Measurements from ENCODE around the gene LARP6. TPM values are rescaled to one million over a fixed set of nuclear protein-coding genes. Genes with fewer than 3 reads are reported as not detected.
A peak's percentile ranks its signal among the peaks of the same experiment; 100 is the strongest.

Gene LARP6
- total RNA-seq, 2 experiments from 2014 or later = not detected

DNA sequence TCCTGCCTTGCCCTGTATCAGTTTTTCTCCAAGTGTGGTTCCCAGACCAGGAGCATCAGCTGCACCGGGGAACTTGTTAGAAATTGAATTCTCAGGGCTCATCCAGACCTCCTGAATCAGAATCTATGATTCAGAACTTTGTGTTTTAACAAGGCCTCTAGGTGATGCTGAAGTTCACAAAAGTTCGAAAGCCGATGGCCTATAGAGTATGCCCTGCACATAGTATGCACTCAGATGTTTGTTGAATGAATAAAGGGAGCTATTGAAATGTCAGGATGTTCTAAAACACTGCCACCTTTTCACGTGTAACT, 664 bp upstream of the LARP6 start:
- peaks cover 3% of the 10 kb centered on the region for H3K4me1 Mint-ChIP-seq
- H3K4me3 Mint-ChIP-seq = peak overlapping the region; percentile 48
- POLR2A ChIA-PET = interaction anchor here (0.7 kb wide), 1 partner anchor 19 kb away, joined by 3 read pairs; no protein-coding TSS in a partner anchor
- DNase-seq = no peak
- peaks cover 64% of the 10 kb centered on the region for H3K27me3 Mint-ChIP-seq
- no peaks in the 10 kb centered on the region for H3K9me3 Mint-ChIP-seq
- no peak for ATAC-seq (ENCODE audit: low read depth)
- no peaks in the 10 kb centered on the region for H3K36me3 Mint-ChIP-seq
- no peak overlapping the region for H3K27ac Mint-ChIP-seq

DNA sequence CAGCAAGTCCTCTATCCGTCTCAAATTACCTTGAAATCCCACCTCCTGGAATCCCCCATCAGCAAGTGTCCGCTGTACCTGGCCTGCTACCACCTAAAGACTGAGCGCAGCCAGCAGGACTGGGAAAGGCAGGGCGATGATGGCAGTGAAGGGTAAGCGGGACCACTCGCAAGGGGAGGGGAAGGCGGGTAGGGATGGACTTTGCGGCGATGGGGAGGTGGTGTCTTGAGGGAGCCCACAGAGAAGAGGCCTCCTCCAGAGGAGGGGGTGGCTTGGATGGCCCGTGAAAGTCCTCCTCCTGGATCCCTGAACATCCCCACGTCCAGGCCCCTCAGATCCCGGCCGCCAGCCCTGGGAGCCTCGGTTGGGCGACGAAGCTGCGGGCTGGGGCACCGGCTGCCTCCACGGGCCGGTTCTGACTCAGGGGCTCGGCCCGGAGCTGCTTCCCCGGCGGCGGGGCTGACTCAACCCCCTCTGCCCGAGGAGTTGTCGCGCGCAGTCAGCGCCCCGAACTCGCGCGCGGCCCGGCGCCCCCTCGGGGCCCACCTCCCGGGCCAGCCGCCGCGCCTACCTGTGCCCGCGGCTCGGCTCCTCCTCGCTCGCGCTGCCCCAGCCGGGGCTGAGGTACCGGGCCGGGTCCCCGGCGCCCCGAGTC, 512 bp downstream of the LARP6 start:
- DNase-seq (peak; percentile 32), ATAC-seq (ENCODE audit: low read depth) (no peak)
- Mint-ChIP-seq H3K4me3 (peak overlapping the region; percentile 29), H3K27me3 (peaks cover 69% of the 10 kb centered on the region), H3K4me1 (peaks cover 3% of the 10 kb centered on the region), H3K27ac (no peak overlapping the region), H3K36me3 (no peaks in the 10 kb centered on the region), H3K9me3 (no peaks in the 10 kb centered on the region)
- POLR2A ChIA-PET = no interaction called here

DNA sequence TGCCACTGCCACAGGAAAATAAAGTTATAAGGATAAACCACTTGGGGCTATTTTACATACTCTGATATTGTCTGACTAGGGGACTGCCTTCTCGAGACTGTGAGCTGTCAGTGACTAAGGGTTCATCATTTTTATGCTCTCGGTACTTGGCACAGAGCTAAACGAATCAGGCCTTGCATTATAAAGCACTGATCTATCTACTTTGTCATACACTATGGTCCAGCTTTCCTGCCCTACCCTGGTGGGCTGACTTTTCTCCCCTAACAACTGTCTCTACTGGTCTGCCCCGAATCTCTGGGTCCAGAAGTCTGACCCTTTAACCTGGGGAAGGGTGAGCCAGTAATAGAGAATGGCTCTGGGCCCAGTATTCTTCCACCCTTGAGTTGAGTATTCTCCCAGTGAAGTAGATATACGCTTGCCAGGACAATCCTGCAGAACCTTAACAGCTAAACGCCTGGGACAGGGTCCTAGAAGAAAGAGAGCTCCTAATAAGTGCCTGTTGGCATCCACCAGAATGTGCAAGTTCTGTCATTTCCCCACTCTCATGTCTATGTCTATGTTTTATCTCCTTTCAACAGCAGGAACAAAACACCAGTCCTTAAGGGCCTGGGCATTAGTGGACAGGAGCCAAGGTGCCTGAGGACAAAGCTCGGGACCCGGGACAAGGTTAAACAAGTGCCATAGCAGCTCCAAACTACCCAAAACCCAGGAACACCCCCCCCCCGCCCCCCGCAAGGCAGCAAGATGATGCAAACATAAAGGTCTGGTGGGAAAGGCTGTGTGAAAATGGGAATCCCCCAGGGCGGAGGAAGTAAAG, 1.2 kb downstream of the LARP6 start:
- no peak overlapping the region for H3K27ac Mint-ChIP-seq
- H3K4me1 Mint-ChIP-seq = peaks cover 3% of the 10 kb centered on the region
- H3K27me3 Mint-ChIP-seq = peaks cover 70% of the 10 kb centered on the region
- H3K4me3 Mint-ChIP-seq = peak overlapping the region; percentile 29
- no peak for DNase-seq
- H3K9me3 Mint-ChIP-seq = no peaks in the 10 kb centered on the region
- POLR2A ChIA-PET = no interaction called here
- no peaks in the 10 kb centered on the region for H3K36me3 Mint-ChIP-seq
- ATAC-seq (ENCODE audit: low read depth) = no peak

DNA sequence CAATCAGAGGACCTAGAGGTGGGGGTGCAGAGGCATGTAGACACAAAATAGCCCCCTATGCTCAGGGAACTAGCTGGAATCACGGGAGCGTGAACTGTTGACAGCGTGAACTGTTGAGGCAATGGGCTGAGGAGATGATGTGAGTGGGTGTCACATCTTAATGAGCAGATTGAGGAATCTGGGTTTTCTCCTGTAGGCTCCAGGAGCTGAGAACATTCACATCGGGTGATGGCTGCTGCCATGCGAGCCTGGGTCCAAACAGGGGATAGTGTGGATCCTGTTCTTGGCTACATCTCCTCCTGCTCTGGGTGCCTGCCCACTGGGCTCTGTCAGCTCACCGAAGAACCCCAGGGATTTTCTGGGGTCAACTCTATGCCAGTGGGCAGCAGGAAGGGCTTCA, 2.1 kb downstream of the LARP6 start:
- H3K27me3 Mint-ChIP-seq = peaks cover 68% of the 10 kb centered on the region
- H3K27ac Mint-ChIP-seq = no peak overlapping the region
- POLR2A ChIA-PET = no interaction called here
- DNase-seq (no peak), ATAC-seq (ENCODE audit: low read depth) (no peak)
- H3K36me3 Mint-ChIP-seq = no peaks in the 10 kb centered on the region
- H3K9me3 Mint-ChIP-seq = no peaks in the 10 kb centered on the region
- H3K4me3 Mint-ChIP-seq = no peak overlapping the region
- H3K4me1 Mint-ChIP-seq = peaks cover 3% of the 10 kb centered on the region

DNA sequence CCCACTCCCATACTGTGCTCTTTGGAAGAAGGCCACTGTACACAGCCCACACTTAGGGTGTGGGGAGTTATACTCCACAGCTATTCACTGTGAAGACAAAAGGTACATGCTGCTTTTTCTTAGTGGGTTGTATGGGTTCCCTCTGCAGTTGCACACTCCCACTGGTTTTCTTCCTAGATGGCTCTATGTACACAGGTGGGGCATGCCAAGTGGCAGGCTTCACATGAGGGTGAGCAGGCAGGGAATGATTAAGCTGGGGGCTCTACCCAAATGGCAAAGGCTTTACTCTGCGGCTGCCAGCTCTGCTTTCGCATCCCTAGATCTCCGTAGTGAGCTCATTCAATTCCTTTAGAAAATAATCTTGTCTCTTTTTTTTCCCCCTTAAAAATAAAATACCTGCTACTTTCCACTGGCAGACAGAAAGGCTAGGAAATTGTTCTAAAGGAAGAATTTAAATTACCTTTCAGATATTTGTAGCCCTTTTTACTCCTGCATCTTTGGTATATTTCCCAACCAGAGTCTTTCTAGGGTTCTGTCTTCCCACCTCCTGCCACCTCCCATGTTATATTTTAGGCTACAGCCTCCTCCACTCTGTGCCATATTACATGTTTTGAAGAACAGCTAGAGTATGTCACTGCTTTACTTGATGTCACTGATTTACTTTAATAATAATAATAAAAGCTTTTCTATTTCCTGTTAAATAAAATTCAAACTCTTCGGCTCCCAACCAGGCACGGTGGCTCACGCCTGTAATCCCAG, 8.2 kb downstream of the LARP6 start:
- Mint-ChIP-seq H3K9me3 (no peaks in the 10 kb centered on the region), H3K27ac (no peak overlapping the region), H3K4me1 (no peaks in the 10 kb centered on the region), H3K36me3 (no peaks in the 10 kb centered on the region), H3K27me3 (peaks cover 35% of the 10 kb centered on the region), H3K4me3 (no peak overlapping the region)
- no peak for DNase-seq
- POLR2A ChIA-PET = no interaction called here
- ATAC-seq (ENCODE audit: low read depth) = no peak

DNA sequence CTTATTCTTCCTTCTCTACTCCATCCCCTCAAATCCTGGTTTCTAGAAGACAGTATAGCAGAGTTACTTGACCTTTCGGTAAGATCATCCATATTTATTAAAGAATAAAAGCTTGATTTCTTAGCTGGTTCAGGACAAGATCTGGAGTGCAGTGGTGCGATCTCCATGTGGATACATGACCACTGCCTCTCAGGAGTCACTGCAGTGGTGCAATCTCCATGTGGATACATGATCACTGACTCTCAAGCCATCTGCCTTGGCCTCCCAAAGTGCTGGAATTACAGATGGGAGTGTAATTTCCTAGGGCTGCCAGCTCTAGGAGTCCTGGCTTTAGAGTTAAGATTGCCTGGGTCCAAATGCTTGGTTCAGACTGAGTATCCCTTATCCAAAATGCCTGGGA, 16.5 kb downstream of the LARP6 start:
- H3K9me3 Mint-ChIP-seq = no peaks in the 10 kb centered on the region
- H3K36me3 Mint-ChIP-seq = no peaks in the 10 kb centered on the region
- no peaks in the 10 kb centered on the region for H3K4me1 Mint-ChIP-seq
- H3K27ac Mint-ChIP-seq = no peak overlapping the region
- no peak overlapping the region for H3K4me3 Mint-ChIP-seq
- H3K27me3 Mint-ChIP-seq = peaks cover 5% of the 10 kb centered on the region
- POLR2A ChIA-PET = no interaction called here
- ATAC-seq (ENCODE audit: low read depth) = no peak
- no peak for DNase-seq

DNA sequence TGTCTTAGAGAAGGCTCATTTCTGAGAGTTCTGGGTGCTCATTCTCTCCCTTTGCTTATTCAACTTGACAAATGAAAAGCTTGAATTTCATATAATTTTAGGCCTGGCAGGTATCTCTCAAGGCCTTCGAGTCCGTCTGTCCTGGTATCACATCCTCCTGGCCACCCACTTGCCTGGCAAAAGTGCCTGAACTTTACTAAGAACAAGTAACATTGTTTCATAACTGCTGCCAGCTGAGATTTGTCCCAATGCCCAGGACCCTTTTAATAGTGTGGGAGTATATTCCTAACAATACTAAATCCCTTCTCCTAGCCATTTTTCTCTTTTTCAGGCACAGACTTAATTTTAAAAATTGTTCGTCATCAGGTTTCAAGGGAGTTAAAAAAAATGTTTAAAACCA, 18.1 kb downstream of the LARP6 start:
- Mint-ChIP-seq H3K27me3 (peaks cover 5% of the 10 kb centered on the region), H3K4me3 (no peak overlapping the region), H3K4me1 (no peaks in the 10 kb centered on the region), H3K36me3 (no peaks in the 10 kb centered on the region), H3K27ac (no peak overlapping the region), H3K9me3 (no peaks in the 10 kb centered on the region)
- DNase-seq (no peak), ATAC-seq (ENCODE audit: low read depth) (no peak)
- POLR2A ChIA-PET = interaction anchor here (0.5 kb wide), 1 partner anchor 19 kb away, joined by 3 read pairs; no protein-coding TSS in a partner anchor

DNA sequence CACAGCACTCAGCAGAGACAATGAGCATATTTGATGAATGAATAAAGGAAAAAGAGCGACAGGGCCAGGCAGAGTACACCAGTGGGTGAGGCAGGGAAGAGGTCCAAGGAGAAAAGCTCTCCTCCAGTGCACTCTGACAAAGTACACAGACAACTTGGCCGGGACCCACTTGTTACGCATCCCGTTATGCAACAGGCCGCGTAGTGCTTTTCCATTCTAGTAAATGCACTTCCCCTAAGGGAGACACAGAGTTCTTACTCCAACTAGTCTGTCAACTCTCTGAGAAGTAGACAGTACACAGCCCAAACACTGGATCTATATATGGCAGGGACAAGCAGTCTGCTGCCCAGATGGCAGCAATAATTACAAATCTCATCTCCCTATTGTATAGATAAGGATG, 18.5 kb downstream of the LARP6 start:
- DNase-seq (no peak), ATAC-seq (ENCODE audit: low read depth) (no peak)
- Mint-ChIP-seq H3K36me3 (no peaks in the 10 kb centered on the region), H3K27me3 (peaks cover 5% of the 10 kb centered on the region), H3K4me3 (no peak overlapping the region), H3K9me3 (no peaks in the 10 kb centered on the region), H3K4me1 (no peaks in the 10 kb centered on the region), H3K27ac (no peak overlapping the region)
- POLR2A ChIA-PET = interaction anchor here (0.5 kb wide), 1 partner anchor 19 kb away, joined by 3 read pairs; no protein-coding TSS in a partner anchor

DNA sequence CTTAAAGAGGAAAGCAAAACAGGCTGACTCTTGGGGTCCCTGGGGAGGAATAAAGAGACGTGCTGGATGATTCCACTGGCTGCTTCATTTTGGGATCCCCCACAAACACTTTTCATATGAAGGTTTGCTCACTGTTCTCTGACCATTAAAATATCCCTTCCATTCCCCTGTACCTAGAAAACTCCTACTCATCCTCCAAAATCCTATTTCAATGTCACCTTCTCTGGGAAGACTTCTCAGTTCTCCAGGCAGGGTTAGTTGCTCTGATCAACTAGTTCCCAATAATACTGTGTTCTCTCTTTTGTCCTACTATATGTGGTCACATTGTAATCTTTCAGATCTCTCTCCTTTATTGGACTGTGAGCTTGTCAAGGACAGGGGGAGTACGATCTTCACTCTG, 19.0 kb downstream of the LARP6 start:
- no peaks in the 10 kb centered on the region for H3K9me3 Mint-ChIP-seq

DNA sequence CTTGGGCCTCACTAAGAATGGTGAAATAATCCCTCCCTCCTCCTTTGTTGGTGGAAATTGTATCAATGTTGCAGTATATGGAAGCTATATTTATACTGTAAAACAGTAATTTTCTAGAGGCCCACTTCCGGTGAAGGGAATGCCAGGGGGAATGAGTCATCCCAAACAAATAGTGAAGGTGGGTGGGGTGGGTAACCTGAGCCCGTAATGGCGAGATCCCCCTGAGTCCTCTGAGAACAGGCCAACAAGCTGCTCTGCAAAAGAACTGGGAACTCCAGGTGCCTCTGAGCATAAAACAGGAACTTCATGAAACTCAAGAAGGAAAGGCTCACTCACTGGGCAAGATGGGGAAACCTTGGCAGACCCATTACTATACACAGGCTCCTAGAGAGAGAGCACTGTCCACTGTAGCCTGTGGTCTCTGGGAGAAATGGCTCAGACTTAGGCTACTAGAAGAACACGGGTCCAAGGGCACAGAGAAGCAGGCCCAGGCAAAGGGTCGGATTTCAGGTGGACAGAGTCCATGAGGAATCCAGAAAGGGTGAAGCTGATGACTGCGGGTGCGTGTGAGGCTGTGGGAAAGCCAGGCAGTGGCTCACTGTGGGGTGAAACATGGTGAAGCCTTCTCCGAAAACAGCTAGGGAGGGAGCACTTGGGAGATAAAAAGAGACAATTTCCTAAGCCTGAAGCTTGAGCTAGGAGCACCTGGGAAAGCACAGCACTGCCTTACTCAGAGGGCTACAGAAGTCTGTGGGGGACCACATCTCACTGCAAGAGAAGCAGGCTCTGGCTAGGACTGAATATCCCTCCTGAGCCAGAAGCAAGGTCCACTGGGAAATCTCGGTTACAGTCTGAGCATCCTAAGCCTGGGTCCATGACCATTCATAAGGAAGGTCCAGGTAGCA, 19.8 kb downstream of the LARP6 start:
- Mint-ChIP-seq H3K36me3 (no peaks in the 10 kb centered on the region), H3K9me3 (no peaks in the 10 kb centered on the region), H3K4me1 (no peaks in the 10 kb centered on the region), H3K27me3 (peaks cover 8% of the 10 kb centered on the region), H3K27ac (no peak overlapping the region), H3K4me3 (no peak overlapping the region)
- POLR2A ChIA-PET = no interaction called here
- DNase-seq = no peak
- ATAC-seq (ENCODE audit: low read depth) = no peak

More for the DNA sequence above, 19.0 kb downstream of the LARP6 start:
- ATAC-seq (ENCODE audit: low read depth) (no peak), DNase-seq (no peak)
- no peaks in the 10 kb centered on the region for H3K4me1 Mint-ChIP-seq
- POLR2A ChIA-PET = no interaction called here
- H3K36me3 Mint-ChIP-seq = no peaks in the 10 kb centered on the region
- H3K27ac Mint-ChIP-seq = no peak overlapping the region
- peaks cover 6% of the 10 kb centered on the region for H3K27me3 Mint-ChIP-seq
- no peak overlapping the region for H3K4me3 Mint-ChIP-seq

DNA sequence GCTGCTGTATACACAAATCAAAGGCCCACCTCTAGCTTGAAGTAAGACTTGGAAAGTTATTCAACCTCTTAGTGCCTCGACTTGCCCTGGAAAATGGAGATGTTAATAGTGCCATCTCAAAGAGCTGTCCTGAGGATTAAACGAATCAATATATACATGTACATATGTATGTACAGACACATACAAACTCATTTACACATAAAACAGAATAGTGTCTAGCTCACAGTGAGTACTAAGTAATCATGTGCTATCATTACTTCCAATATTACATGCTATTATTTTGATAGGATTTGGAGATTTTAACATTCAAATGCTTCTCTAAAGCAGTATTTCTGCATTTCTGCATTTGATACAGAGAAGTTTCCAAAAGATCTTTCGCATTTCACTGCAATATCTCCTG, 20.5 kb downstream of the LARP6 start:
- Mint-ChIP-seq H3K4me3 (no peak overlapping the region), H3K27ac (no peak overlapping the region), H3K9me3 (no peaks in the 10 kb centered on the region), H3K27me3 (peaks cover 8% of the 10 kb centered on the region), H3K4me1 (no peaks in the 10 kb centered on the region), H3K36me3 (no peaks in the 10 kb centered on the region)
- ATAC-seq (ENCODE audit: low read depth) (no peak), DNase-seq (no peak)
- POLR2A ChIA-PET = no interaction called here

DNA sequence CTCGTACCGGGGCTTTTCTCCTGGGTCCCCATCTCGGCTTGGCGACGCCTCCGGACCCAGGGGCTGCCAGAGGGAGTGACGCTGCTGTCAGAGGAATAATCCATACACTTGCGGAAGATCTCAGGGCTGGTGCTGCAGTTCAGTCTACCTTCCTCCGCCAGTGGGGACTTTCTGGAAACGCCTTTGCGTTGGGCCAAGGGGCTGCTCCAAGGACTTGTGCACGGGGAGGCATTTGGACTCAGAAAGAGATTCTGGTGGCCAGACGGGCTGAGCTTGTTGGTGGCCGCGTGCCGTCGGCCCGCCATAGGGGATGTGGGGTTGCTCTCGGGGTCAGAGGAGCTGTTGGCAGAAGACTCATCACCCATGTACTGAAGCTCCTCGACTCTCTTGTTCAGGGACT, 21.8 kb downstream of the LARP6 start:
- H3K36me3 Mint-ChIP-seq = no peaks in the 10 kb centered on the region
- ATAC-seq (ENCODE audit: low read depth) = no peak
- no peak overlapping the region for H3K27ac Mint-ChIP-seq
- H3K27me3 Mint-ChIP-seq = peaks cover 8% of the 10 kb centered on the region
- H3K4me3 Mint-ChIP-seq = no peak overlapping the region
- no peaks in the 10 kb centered on the region for H3K4me1 Mint-ChIP-seq
- DNase-seq = no peak
- no peaks in the 10 kb centered on the region for H3K9me3 Mint-ChIP-seq
- POLR2A ChIA-PET = no interaction called here

Data from activated naive CD8-positive, alpha-beta T cell treated with anti-CD3 and anti-CD28 coated beads, Interleukin-2, amount 10 ng/mL, durations not matched to agents 7 days and 5 days (primary cell).